WTC11 (cell line): Measurements from ENCODE around the gene LMO3. TPM values are rescaled to one million over a fixed set of nuclear protein-coding genes. Genes with fewer than 3 reads are reported as not detected.

Source experiments
- ATAC-seq: fragments of 200-7000 bp; cut with Tn5 transposase; 2 replicates; pipeline ENCODE4 v1.10.0; 2021; ENCODE audit warnings: mild to moderate bottlenecking, moderate library complexity
- CTCF ChIA-PET: fragments of 300-600 bp; sonication (Branson Sonifier 250); formaldehyde crosslinking; loops from one replicate; lab custom pipeline; 2021; ENCODE audit warnings: antibody characterized with exemption; lab: Charles Lee
- POLR2A ChIA-PET: fragments of 350-600 bp; sonication (Branson Sonifier 250); formaldehyde crosslinking; loops from one replicate; lab custom pipeline; 2021; ENCODE audit warnings: antibody characterized with exemption; lab: Charles Lee
- DNase-seq: peaks from one replicate; pipeline ENCODE4 v3.0.0; 2021; ENCODE audit warnings: low spot score
- H3K27ac Mint-ChIP-seq: 2 replicates; pipeline ENCODE4 v1.8.0; 2021; ENCODE audit warnings: mixed read lengths
- H3K27me3 Mint-ChIP-seq: 2 replicates; pipeline ENCODE4 v1.8.0; 2021; ENCODE audit warnings: low read depth, mild to moderate bottlenecking, moderate library complexity, mixed read lengths
- H3K36me3 Mint-ChIP-seq: 2 replicates; pipeline ENCODE4 v1.8.0; 2021; ENCODE audit warnings: mixed read lengths
- H3K4me1 Mint-ChIP-seq: 2 replicates; pipeline ENCODE4 v1.8.0; 2022; ENCODE audit warnings: mixed read lengths
- H3K4me3 Mint-ChIP-seq: 2 replicates; pipeline ENCODE4 v1.8.0; 2021; ENCODE audit warnings: mild to moderate bottlenecking, moderate library complexity, mixed read lengths
- H3K9me3 Mint-ChIP-seq: 2 replicates; pipeline ENCODE4 v1.8.0; 2021; ENCODE audit warnings: mixed read lengths
- ATF2 ChIP-seq: sonication (generic); formaldehyde crosslinking; IDR thresholded peaks from 2 replicates; pipeline ENCODE4 v1.8.1; 2022; ENCODE audit warnings: low read depth, missing genetic modification reagents, borderline replicate concordance
- GRHL2 ChIP-seq: fragments of 250-450 bp; sonication (Bioruptor Pico); IDR thresholded peaks from 2 replicates; pipeline ENCODE4 v1.8.0; 2022; ENCODE audit warnings: mild to moderate bottlenecking, moderate library complexity; ENCODE audit not compliant: insufficient replicate concordance, severe bottlenecking
- IRF1 ChIP-seq: sonication (generic); formaldehyde crosslinking; IDR thresholded peaks from 2 replicates; pipeline ENCODE4 v1.8.0; 2023; ENCODE audit warnings: missing genetic modification reagents
- MAX ChIP-seq: sonication (generic); formaldehyde crosslinking; IDR thresholded peaks from 2 replicates; pipeline ENCODE4 v1.8.0; 2022; ENCODE audit warnings: mild to moderate bottlenecking, missing genetic modification reagents
- MLX ChIP-seq: sonication (generic); formaldehyde crosslinking; IDR thresholded peaks from 2 replicates; pipeline ENCODE4 v1.8.1; 2023; ENCODE audit warnings: mild to moderate bottlenecking, missing genetic modification reagents, moderate library complexity
- NR2C2 ChIP-seq: sonication (generic); formaldehyde crosslinking; IDR thresholded peaks from 2 replicates; pipeline ENCODE4 v1.8.0; 2022; ENCODE audit warnings: mild to moderate bottlenecking, missing genetic modification reagents
- PRRX2 ChIP-seq: fragments of 250-450 bp; sonication (Bioruptor Pico); IDR thresholded peaks from 2 replicates; pipeline ENCODE4 v1.8.0; 2021; ENCODE audit warnings: mild to moderate bottlenecking
- SMAD4 ChIP-seq: sonication (generic); formaldehyde crosslinking; IDR thresholded peaks from 2 replicates; pipeline ENCODE4 v1.8.0; 2022; ENCODE audit warnings: mild to moderate bottlenecking, missing genetic modification reagents
- SOX15 ChIP-seq: fragments of 250-450 bp; sonication (Bioruptor Pico); IDR thresholded peaks from 2 replicates; pipeline ENCODE4 v1.9.0; 2021; ENCODE audit warnings: mild to moderate bottlenecking
- USF1 ChIP-seq: sonication (generic); formaldehyde crosslinking; IDR thresholded peaks from 2 replicates; pipeline ENCODE4 v1.8.0; 2022; ENCODE audit warnings: mild to moderate bottlenecking, missing genetic modification reagents
- ZNF219 ChIP-seq: sonication (generic); formaldehyde crosslinking; IDR thresholded peaks from 2 replicates; pipeline ENCODE4 v1.8.0; 2023; ENCODE audit warnings: missing genetic modification reagents, mild to moderate bottlenecking, borderline replicate concordance
- ZNF416 ChIP-seq: fragments of 250-450 bp; sonication (Bioruptor Pico); IDR thresholded peaks from 2 replicates; pipeline ENCODE4 v1.9.0; 2021; ENCODE audit warnings: mild to moderate bottlenecking, inconsistent platforms
- ZNF425 ChIP-seq: fragments of 250-450 bp; sonication (Bioruptor Pico); conservative IDR thresholded peaks from 2 replicates; pipeline ENCODE4 v1.9.0; 2021; ENCODE audit warnings: mild to moderate bottlenecking
- ZSCAN18 ChIP-seq: fragments of 250-450 bp; sonication (Bioruptor Pico); IDR thresholded peaks from 2 replicates; pipeline ENCODE4 v2.1.2; 2022; ENCODE audit warnings: mild to moderate bottlenecking, moderate library complexity
- total RNA-seq: library from RNA; stranded (reverse); gene quantifications from 3 replicates; pipeline ENCODE4 v1.2.3, GENCODE V29; 2021

Gene LMO3
- total RNA-seq, 1 experiment from 2014 or later: 29.8 TPM

- Mint-ChIP-seq H3K36me3 (no peaks in the 10 kb centered on the region), H3K27ac (no peak overlapping the region), H3K27me3 (no peaks in the 10 kb centered on the region), H3K4me3 (no peak overlapping the region), H3K9me3 (no peaks in the 10 kb centered on the region), H3K4me1 (peaks cover 16% of the 10 kb centered on the region)
- no peak for DNase-seq
- no peak for TF ChIP-seq ZSCAN18 (CRISPR knock-in tag)
- POLR2A ChIA-PET: no interaction called here
- no peak for ATAC-seq
- CTCF ChIA-PET: no interaction called here
Measured at GRCh38 chr12:16590645-16591044, 15.3 kb downstream of the LMO3 start.

- Mint-ChIP-seq H3K9me3 (no peaks in the 10 kb centered on the region), H3K27me3 (no peaks in the 10 kb centered on the region), H3K4me1 (peaks cover 17% of the 10 kb centered on the region)
- no peak for TF ChIP-seq PRRX2 (CRISPR knock-in tag)
- TF ChIP-seq ZNF219: no peak
- TF ChIP-seq IRF1: no peak
- no peak for TF ChIP-seq ZSCAN18 (CRISPR knock-in tag)
- TF ChIP-seq ZNF416 (CRISPR knock-in tag): no peak
- TF ChIP-seq NR2C2 (CRISPR knock-in tag): no peak
- no peak for TF ChIP-seq GRHL2 (CRISPR knock-in tag)
- TF ChIP-seq MAX (CRISPR knock-in tag): no peak
- TF ChIP-seq SOX15 (CRISPR knock-in tag): no peak
- TF ChIP-seq MLX (CRISPR knock-in tag): no peak
- TF ChIP-seq SMAD4 (CRISPR knock-in tag): no peak
- no peak for TF ChIP-seq ZNF425 (CRISPR knock-in tag)
- no peak for TF ChIP-seq ATF2 (CRISPR knock-in tag)
- no peak for TF ChIP-seq USF1 (CRISPR knock-in tag)
- TF ChIP-seq, all 79 proteins: peak for 0
- no peak overlapping the region for H3K27ac Mint-ChIP-seq
- ChIA-PET POLR2A (no interaction called here), CTCF (interaction anchor here (1.4 kb wide), 1 partner anchor 96 kb away, joined by 6 read pairs; no protein-coding TSS in a partner anchor)
- no peak for ATAC-seq
- no peak overlapping the region for H3K4me3 Mint-ChIP-seq
- no peak for DNase-seq
- no peaks in the 10 kb centered on the region; the same call in 1 of the 2 replicates for H3K36me3 Mint-ChIP-seq
Measured at GRCh38 chr12:16588812-16589211, 17.1 kb downstream of the LMO3 start.
